ENCODE data around the gene GET4. TPM values are rescaled to one million over a fixed set of nuclear protein-coding genes. Genes with fewer than 3 reads are reported as not detected.
"Not testable (repeated sequence)": the region's sequence is repeated elsewhere in the genome, so short reads cannot be mapped to it uniquely, and the experiment has no call there.

The GET4 gene
- total RNA-seq, 2 experiments from 2014 or later = 19.3 to 20.2 TPM

GRCh38 chr7:847728-848127 is 28.6 kb upstream of the GET4 start:
- CTCF ChIA-PET = not testable (repeated sequence)

GRCh38 chr7:849145-849544 is 27.2 kb upstream of the GET4 start:
- CTCF ChIA-PET = no interaction called here
- intact Hi-C loops (cut with micrococcal nuclease) = no loop called here
- H3K27ac Mint-ChIP-seq = no peak overlapping the region

More at GRCh38 chr7:847728-848127, 28.6 kb upstream of the GET4 start:
- DNase-seq; H3K4me3 Mint-ChIP-seq; H3K4me1 Mint-ChIP-seq (ENCODE audit: low read depth); H3K27me3 Mint-ChIP-seq (ENCODE audit: low read depth); H3K27ac Mint-ChIP-seq; intact Hi-C loops (cut with micrococcal nuclease); H3K9me3 Mint-ChIP-seq: not testable (repeated sequence)
- H3K36me3 Mint-ChIP-seq (ENCODE audit: low read depth) = peaks cover 29% of the 10 kb centered on the region

GRCh38 chr7:849781-850180 is 26.6 kb upstream of the GET4 start:
- no peaks in the 10 kb centered on the region for H3K9me3 Mint-ChIP-seq
- DNase-seq = no peak
- intact Hi-C loops (cut with micrococcal nuclease) = no loop called here
- peaks cover 27% of the 10 kb centered on the region for H3K36me3 Mint-ChIP-seq (ENCODE audit: low read depth)
- no peaks in the 10 kb centered on the region for H3K4me1 Mint-ChIP-seq (ENCODE audit: low read depth)
- H3K27me3 Mint-ChIP-seq (ENCODE audit: low read depth) = no peaks in the 10 kb centered on the region
- H3K27ac Mint-ChIP-seq = no peak overlapping the region
- H3K4me3 Mint-ChIP-seq = no peak overlapping the region
- CTCF ChIA-PET = no interaction called here

More at GRCh38 chr7:849145-849544, 27.2 kb upstream of the GET4 start:
- no peaks in the 10 kb centered on the region for H3K27me3 Mint-ChIP-seq (ENCODE audit: low read depth)
- no peak overlapping the region for H3K4me3 Mint-ChIP-seq
- H3K36me3 Mint-ChIP-seq (ENCODE audit: low read depth) = peaks cover 27% of the 10 kb centered on the region
- H3K9me3 Mint-ChIP-seq = no peaks in the 10 kb centered on the region
- H3K4me1 Mint-ChIP-seq (ENCODE audit: low read depth) = no peaks in the 10 kb centered on the region
- no peak for DNase-seq

GRCh38 chr7:851204-851603 is 25.1 kb upstream of the GET4 start:
- no peak for DNase-seq
- H3K27me3 Mint-ChIP-seq (ENCODE audit: low read depth) = no peaks in the 10 kb centered on the region
- CTCF ChIA-PET = interaction anchor here (1.3 to 1.4 kb wide), 2 partner anchors 22 to 142 kb away, joined by 3 to 4 read pairs; no protein-coding TSS in a partner anchor
- H3K4me3 Mint-ChIP-seq = no peak overlapping the region
- no peak overlapping the region for H3K27ac Mint-ChIP-seq
- H3K36me3 Mint-ChIP-seq (ENCODE audit: low read depth) = peaks cover 23% of the 10 kb centered on the region
- no peaks in the 10 kb centered on the region for H3K9me3 Mint-ChIP-seq
- intact Hi-C loops (cut with micrococcal nuclease) = no loop called here
- H3K4me1 Mint-ChIP-seq (ENCODE audit: low read depth) = no peaks in the 10 kb centered on the region

GRCh38 chr7:853366-854117 is 22.8 kb upstream of the GET4 start:
- intact Hi-C loops (cut with micrococcal nuclease) = no loop called here
- Mint-ChIP-seq H3K36me3 (ENCODE audit: low read depth) (peaks cover 25% of the 10 kb centered on the region), H3K27ac (no peak overlapping the region), H3K9me3 (no peaks in the 10 kb centered on the region), H3K4me3 (no peak overlapping the region), H3K27me3 (ENCODE audit: low read depth) (no peaks in the 10 kb centered on the region), H3K4me1 (ENCODE audit: low read depth) (no peaks in the 10 kb centered on the region)
- DNase-seq = no peak
- CTCF ChIA-PET = no interaction called here

GRCh38 chr7:854118-854775 is 22.1 kb upstream of the GET4 start:
- H3K27me3 Mint-ChIP-seq (ENCODE audit: low read depth) = no peaks in the 10 kb centered on the region
- H3K27ac Mint-ChIP-seq = no peak overlapping the region
- intact Hi-C loops (cut with micrococcal nuclease) = no loop called here
- H3K4me1 Mint-ChIP-seq (ENCODE audit: low read depth) = no peaks in the 10 kb centered on the region
- no peak for DNase-seq
- H3K4me3 Mint-ChIP-seq = no peak overlapping the region
- CTCF ChIA-PET = no interaction called here
- H3K9me3 Mint-ChIP-seq = no peaks in the 10 kb centered on the region
- peaks cover 25% of the 10 kb centered on the region for H3K36me3 Mint-ChIP-seq (ENCODE audit: low read depth)

- no peak for DNase-seq
- intact Hi-C loops (cut with micrococcal nuclease) = no loop called here
- Mint-ChIP-seq H3K27me3 (ENCODE audit: low read depth) (no peaks in the 10 kb centered on the region), H3K4me3 (no peak overlapping the region), H3K4me1 (ENCODE audit: low read depth) (no peaks in the 10 kb centered on the region), H3K9me3 (no peaks in the 10 kb centered on the region), H3K36me3 (ENCODE audit: low read depth) (peaks cover 30% of the 10 kb centered on the region), H3K27ac (no peak overlapping the region)
- CTCF ChIA-PET = no interaction called here
Observed at GRCh38 chr7:855686-856369, 20.5 kb upstream of the GET4 start.

- Mint-ChIP-seq H3K9me3 (no peaks in the 10 kb centered on the region), H3K36me3 (ENCODE audit: low read depth) (peaks cover 30% of the 10 kb centered on the region), H3K27ac (no peak overlapping the region), H3K4me3 (no peak overlapping the region), H3K27me3 (ENCODE audit: low read depth) (no peaks in the 10 kb centered on the region), H3K4me1 (ENCODE audit: low read depth) (no peaks in the 10 kb centered on the region)
- intact Hi-C loops (cut with micrococcal nuclease) = no loop called here
- no peak for DNase-seq
- CTCF ChIA-PET = interaction anchor here (2.5 kb wide), 1 partner anchor 17 kb away, joined by 9 read pairs; no protein-coding TSS in a partner anchor
Observed at GRCh38 chr7:856444-857095, 19.8 kb upstream of the GET4 start.

GRCh38 chr7:857661-858060 is 18.7 kb upstream of the GET4 start:
- DNase-seq = no peak
- Mint-ChIP-seq H3K36me3 (ENCODE audit: low read depth) (peaks cover 34% of the 10 kb centered on the region), H3K27ac (no peak overlapping the region), H3K4me1 (ENCODE audit: low read depth) (no peaks in the 10 kb centered on the region), H3K4me3 (no peak overlapping the region), H3K9me3 (no peaks in the 10 kb centered on the region), H3K27me3 (ENCODE audit: low read depth) (no peaks in the 10 kb centered on the region)
- intact Hi-C loops (cut with micrococcal nuclease) = no loop called here
- CTCF ChIA-PET = interaction anchor here (2.5 kb wide), 1 partner anchor 16 kb away, joined by 9 read pairs; no protein-coding TSS in a partner anchor

- no peaks in the 10 kb centered on the region for H3K4me1 Mint-ChIP-seq (ENCODE audit: low read depth)
- no peak overlapping the region for H3K4me3 Mint-ChIP-seq
Observed at GRCh38 chr7:859359-860030, 16.9 kb upstream of the GET4 start.

GRCh38 chr7:860149-860548 is 16.2 kb upstream of the GET4 start:
- CTCF ChIA-PET = interaction anchor here (0.6 kb wide), 1 partner anchor 32 kb away, joined by 3 read pairs; no protein-coding TSS in a partner anchor
- Mint-ChIP-seq H3K27me3 (ENCODE audit: low read depth) (no peaks in the 10 kb centered on the region), H3K4me1 (ENCODE audit: low read depth) (no peaks in the 10 kb centered on the region), H3K9me3 (no peaks in the 10 kb centered on the region), H3K4me3 (no peak overlapping the region), H3K27ac (no peak overlapping the region), H3K36me3 (ENCODE audit: low read depth) (peaks cover 30% of the 10 kb centered on the region)
- intact Hi-C loops (cut with micrococcal nuclease) = no loop called here
- DNase-seq = no peak

More at GRCh38 chr7:859359-860030, 16.9 kb upstream of the GET4 start:
- H3K27ac Mint-ChIP-seq = no peak overlapping the region
- no peaks in the 10 kb centered on the region for H3K9me3 Mint-ChIP-seq
- peaks cover 28% of the 10 kb centered on the region for H3K36me3 Mint-ChIP-seq (ENCODE audit: low read depth)
- no peak for DNase-seq
- no peaks in the 10 kb centered on the region for H3K27me3 Mint-ChIP-seq (ENCODE audit: low read depth)
- intact Hi-C loops (cut with micrococcal nuclease) = no loop called here
- CTCF ChIA-PET = interaction anchor here (0.6 to 2.5 kb wide), 3 partner anchors 14 to 101 kb away, joined by 3 to 9 read pairs (median 5); no protein-coding TSS in a partner anchor

All from activated naive CD4-positive, alpha-beta T cell treated with anti-CD3 and anti-CD28 coated beads for 36 hours (primary cell).